GM18909 (cell line): Measurements from ENCODE around the gene MAGI2.
"Not testable (repeated sequence)": the region's sequence is repeated elsewhere in the genome, so short reads cannot be mapped to it uniquely, and the experiment has no call there.

ENCODE experiments used
- ATAC-seq: cut with Tn5 transposase; IDR thresholded peaks from one replicate; pipeline ENCODE4 v1.9.1; 2021; ENCODE audit warnings: mild to moderate bottlenecking; ENCODE audit not compliant: unreplicated experiment, poor library complexity

MAGI2 gene

GRCh38 chr7:78299088-78299487 is 1154.4 kb downstream of the MAGI2 start:
- ATAC-seq, result no peak

GRCh38 chr7:78296644-78297371 is 1156.7 kb downstream of the MAGI2 start:
- ATAC-seq, result no peak

DNA sequence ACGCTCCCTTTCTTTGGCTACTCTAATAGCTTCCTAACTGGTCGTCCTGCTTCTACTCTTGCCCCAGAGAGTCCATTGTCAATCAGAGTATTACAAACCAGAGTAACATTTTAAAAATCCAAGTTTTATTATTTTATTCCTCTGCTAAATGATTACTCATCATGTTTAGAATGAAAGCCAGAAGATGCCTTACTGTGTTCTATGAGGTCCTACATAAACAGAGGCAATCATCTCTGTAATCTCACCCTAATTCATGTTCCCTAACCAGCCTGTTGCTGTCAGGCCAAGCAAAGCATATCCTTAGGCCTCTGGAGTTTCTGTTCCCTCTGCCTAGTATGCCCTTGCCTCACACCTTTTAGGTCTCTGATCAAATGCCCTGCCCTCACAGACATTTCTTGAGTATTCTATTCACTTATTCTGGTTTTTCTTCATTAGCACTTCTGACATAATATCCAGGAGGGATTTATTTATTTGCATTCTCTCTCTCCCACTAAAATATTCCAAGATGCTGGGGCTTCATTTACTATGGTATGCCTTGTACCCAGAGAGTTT is 1157.3 kb downstream of the MAGI2 start:
- no peak for ATAC-seq

DNA sequence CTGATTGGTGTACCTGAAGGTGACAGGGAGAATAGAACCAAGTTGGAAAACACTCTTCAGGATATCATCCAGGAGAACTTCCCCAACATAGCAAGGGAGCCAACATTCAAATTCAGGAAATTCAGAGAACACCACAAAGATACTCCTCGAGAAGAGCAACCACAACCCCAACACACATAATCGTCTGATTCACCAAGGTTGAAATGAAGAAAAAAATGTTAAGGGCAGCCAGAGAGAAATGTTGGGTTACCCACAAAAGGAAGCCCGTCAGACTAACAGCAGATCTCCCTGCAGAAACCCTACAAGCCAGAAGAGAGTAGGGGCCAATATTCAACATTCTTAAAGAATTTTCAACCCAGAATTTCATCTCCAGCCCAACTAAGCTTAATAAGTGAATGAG is 1164.0 kb downstream of the MAGI2 start:
- ATAC-seq, result not testable (repeated sequence)

- ATAC-seq, result no peak
These were observed 1168.5 kb downstream of the MAGI2 start for GRCh38 chr7:78284945-78285344.

DNA sequence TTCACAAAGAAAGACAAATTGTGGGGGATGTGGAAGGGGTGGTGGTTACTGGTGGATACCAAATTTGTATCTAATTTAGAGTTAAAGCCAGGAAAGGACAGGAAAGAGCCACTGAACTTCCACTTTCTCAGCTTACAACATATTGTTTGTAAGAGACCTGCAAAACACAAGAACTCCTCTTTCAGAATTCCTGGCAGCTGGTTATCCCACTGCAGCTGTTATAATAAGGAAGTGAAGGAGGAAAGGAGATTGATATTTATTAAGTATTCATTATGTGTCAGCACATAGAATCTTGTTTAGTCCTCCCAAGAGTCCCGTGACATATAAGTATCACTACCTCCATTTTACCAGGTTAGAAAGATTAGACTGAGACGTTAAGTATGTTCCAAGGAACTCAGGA is 1173.2 kb downstream of the MAGI2 start:
- ATAC-seq, result no peak

GRCh38 chr7:78279457-78279856 is 1174.0 kb downstream of the MAGI2 start:
- no peak for ATAC-seq

- ATAC-seq, result no peak
These were observed 1174.4 kb downstream of the MAGI2 start for GRCh38 chr7:78279032-78279431.

GRCh38 chr7:78267141-78267540 is 1186.3 kb downstream of the MAGI2 start:
- ATAC-seq, result no peak

- no peak for ATAC-seq
These were observed 1188.0 kb downstream of the MAGI2 start for GRCh38 chr7:78265486-78265885.

GRCh38 chr7:78265071-78265470 is 1188.4 kb downstream of the MAGI2 start:
- ATAC-seq, result no peak

GRCh38 chr7:78264105-78264504 is 1189.4 kb downstream of the MAGI2 start:
- no peak for ATAC-seq

GRCh38 chr7:78261739-78262138 is 1191.7 kb downstream of the MAGI2 start:
- ATAC-seq, result no peak

- ATAC-seq, result no peak
These were observed 1192.2 kb downstream of the MAGI2 start for GRCh38 chr7:78261302-78261701.

DNA sequence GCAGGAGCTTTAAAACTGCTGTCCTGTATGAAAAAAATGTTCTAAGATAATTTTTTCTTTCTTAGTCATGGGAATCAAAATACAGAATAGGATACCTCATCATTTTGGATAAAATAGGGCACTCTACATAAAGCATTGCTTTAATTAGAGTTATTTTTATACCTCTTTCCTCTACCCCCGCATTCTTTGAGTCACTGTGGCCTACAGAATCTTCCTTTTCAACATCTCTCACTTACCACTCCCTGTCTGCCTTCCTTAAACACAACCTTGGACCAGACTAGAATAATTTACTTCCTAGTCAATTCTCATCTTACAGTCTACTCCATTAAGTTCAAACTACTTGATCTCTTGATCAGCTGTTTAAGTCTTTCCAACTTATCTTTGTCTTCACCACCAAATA is 1192.6 kb downstream of the MAGI2 start:
- ATAC-seq, result no peak

GRCh38 chr7:78254726-78255055 is 1198.8 kb downstream of the MAGI2 start:
- no peak for ATAC-seq

DNA sequence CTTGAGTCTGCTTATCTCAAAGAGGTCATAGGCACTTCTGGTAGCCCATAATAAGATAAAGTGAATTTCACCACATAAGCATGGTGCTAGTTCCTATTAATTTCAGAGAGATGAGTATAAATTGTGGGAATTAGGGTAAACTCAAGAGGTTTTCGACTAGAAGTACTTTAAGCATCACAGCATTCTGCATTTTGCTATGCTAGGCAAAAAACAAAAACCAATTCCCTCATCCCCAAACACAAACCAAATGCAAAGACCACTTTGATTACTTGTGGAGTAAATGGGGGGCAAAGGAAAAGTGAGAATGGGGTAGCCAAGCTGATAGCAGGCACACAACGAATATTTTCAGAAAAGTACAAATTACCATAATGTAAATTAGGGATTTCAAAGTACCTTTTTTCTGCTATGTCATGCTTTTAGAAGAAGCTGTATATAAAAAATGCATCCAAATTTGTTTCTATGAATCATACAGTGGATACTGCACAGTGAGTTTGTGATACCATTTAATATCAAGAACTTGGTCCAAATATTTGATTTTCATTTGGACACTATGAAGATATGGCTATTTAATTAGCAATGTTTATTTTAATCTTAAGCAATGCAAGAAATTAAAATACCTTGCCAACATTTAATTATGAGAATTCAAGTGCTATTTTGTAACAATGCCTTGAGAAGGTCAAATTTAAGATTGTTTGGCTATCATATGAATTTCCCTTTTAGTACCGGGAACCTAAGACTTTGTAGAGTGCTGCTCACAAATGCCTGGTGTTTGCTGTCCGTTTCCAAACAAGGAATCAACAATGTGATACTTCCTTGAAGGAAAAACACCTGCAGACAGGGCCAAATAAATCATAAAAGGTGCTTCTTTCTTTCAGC is 1199.4 kb downstream of the MAGI2 start:
- no peak for ATAC-seq

GRCh38 chr7:78248867-78249266 is 1204.6 kb downstream of the MAGI2 start:
- ATAC-seq, result no peak

- no peak for ATAC-seq
These were observed 1205.4 kb downstream of the MAGI2 start for GRCh38 chr7:78247910-78248689.

- ATAC-seq, result not testable (repeated sequence)
These were observed 1213.3 kb downstream of the MAGI2 start for GRCh38 chr7:78240179-78240578.

DNA sequence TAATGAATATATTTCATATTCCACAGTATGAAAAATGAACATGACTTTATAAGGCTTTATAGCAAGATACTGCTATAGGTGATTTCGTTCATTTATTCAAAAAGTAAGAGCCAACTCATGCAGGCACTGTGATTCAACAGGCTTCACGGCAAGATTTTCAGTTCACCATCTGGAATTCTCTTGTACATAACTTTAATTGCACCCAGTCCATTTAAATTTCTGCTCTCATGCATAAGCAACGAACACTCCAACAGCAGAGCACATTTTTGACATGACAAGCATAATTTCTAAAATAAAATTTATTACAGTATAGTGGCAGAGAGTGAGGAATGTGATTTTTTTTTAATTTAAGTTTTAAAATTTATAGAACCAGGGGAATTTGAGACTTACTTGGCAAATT is 1218.8 kb downstream of the MAGI2 start:
- no peak for ATAC-seq
